GM19035 (cell line): ENCODE results near the gene VTI1A.

Experiments
- ATAC-seq: cut with Tn5 transposase; IDR thresholded peaks from one replicate; pipeline ENCODE4 v1.9.1; 2021; ENCODE audit not compliant: unreplicated experiment

VTI1A gene

GRCh38 chr10:112672706-112673105 is 225.7 kb downstream of the VTI1A start:
- ATAC-seq = no peak

GRCh38 chr10:112675560-112676083 is 228.6 kb downstream of the VTI1A start:
- no peak for ATAC-seq

- ATAC-seq = no peak
Observed at GRCh38 chr10:112677689-112678088, 230.7 kb downstream of the VTI1A start.

- no peak for ATAC-seq
Observed at GRCh38 chr10:112678581-112678980, 231.6 kb downstream of the VTI1A start.

GRCh38 chr10:112678987-112679386 is 232.0 kb downstream of the VTI1A start:
- ATAC-seq = no peak

- no peak for ATAC-seq
Observed at GRCh38 chr10:112679392-112679791, 232.4 kb downstream of the VTI1A start.

- ATAC-seq = no peak
Observed at GRCh38 chr10:112680586-112680985, 233.6 kb downstream of the VTI1A start.

GRCh38 chr10:112687647-112688046 is 240.6 kb downstream of the VTI1A start:
- no peak for ATAC-seq

- no peak for ATAC-seq
Observed at GRCh38 chr10:112689327-112690072, 242.5 kb downstream of the VTI1A start.

- ATAC-seq = no peak
Observed at GRCh38 chr10:112695539-112695938, 248.5 kb downstream of the VTI1A start.

GRCh38 chr10:112696592-112696991 is 249.6 kb downstream of the VTI1A start:
- no peak for ATAC-seq

GRCh38 chr10:112698133-112698817 is 251.3 kb downstream of the VTI1A start:
- ATAC-seq = no peak

GRCh38 chr10:112698818-112699164 is 251.8 kb downstream of the VTI1A start:
- no peak for ATAC-seq

GRCh38 chr10:112700215-112700671 is 253.2 kb downstream of the VTI1A start:
- ATAC-seq = no peak

GRCh38 chr10:112701211-112701877 is 254.3 kb downstream of the VTI1A start:
- ATAC-seq = no peak

GRCh38 chr10:112701878-112702255 is 254.9 kb downstream of the VTI1A start:
- ATAC-seq = no peak

GRCh38 chr10:112706577-112706976 is 259.6 kb downstream of the VTI1A start:
- no peak for ATAC-seq

- no peak for ATAC-seq
Observed at GRCh38 chr10:112708461-112708860, 261.4 kb downstream of the VTI1A start.

- ATAC-seq = no peak
Observed at GRCh38 chr10:112710528-112710927, 263.5 kb downstream of the VTI1A start.

- ATAC-seq = no peak
Observed at GRCh38 chr10:112711366-112711765, 264.4 kb downstream of the VTI1A start.

- ATAC-seq = no peak
Observed at GRCh38 chr10:112712536-112712935, 265.5 kb downstream of the VTI1A start.

GRCh38 chr10:112713411-112713810 is 266.4 kb downstream of the VTI1A start:
- no peak for ATAC-seq
